GM12878 (cell line): ENCODE data around the gene MVB12B. TPM values are rescaled to one million over a fixed set of nuclear protein-coding genes. Genes with fewer than 3 reads are reported as not detected.

Experiments
- ATAC-seq: fragments of 200-7000 bp; cut with Tn5 transposase; 3 replicates; pipeline ENCODE4 v1.9.1; 2020; ENCODE audit warnings: mild to moderate bottlenecking, moderate library complexity
- BruUV-seq: library from RNA; stranded (reverse); fragments of 400-500 nt; replicated peaks from 2 replicates; lab custom pipeline; 2021; lab: Mats Ljungman, UMichigan
- CTCF ChIA-PET: fragments of 300-600 bp; sonication (Branson Sonifier 250); formaldehyde crosslinking; extraction: SDS; loops from one replicate; lab custom pipeline; 2021; ENCODE audit warnings: inconsistent platforms; lab: Yijun Ruan, JAX
- POLR2A ChIA-PET: fragments of 350-600 bp; formaldehyde crosslinking; extraction: SDS; loops from one replicate; lab custom pipeline; 2021; ENCODE audit warnings: inconsistent platforms; lab: Charles Lee
- RAD21 ChIA-PET: fragments of 300-600 bp; sonication (Branson Sonifier 250); formaldehyde crosslinking; loops from one replicate; lab custom pipeline; 2023; ENCODE audit warnings: antibody characterized with exemption; ENCODE audit not compliant: unreplicated experiment; lab: Charles Lee
- SMC1A ChIA-PET: fragments of 300-600 bp; sonication (Branson Sonifier 250); formaldehyde crosslinking; loops from one replicate; lab custom pipeline; 2023; ENCODE audit not compliant: unreplicated experiment, uncharacterized antibody; lab: Charles Lee
- DNase-seq: peaks from one replicate; pipeline ENCODE4 v3.0.0-alpha.2; 2011; ENCODE audit warnings: low read depth, low spot score
- FAIRE-seq: peaks from 3 replicates; lab custom pipeline; 2011; peaks lifted over from hg19 to GRCh38; lab: Jason Lieb, UNC
- H2AFZ ChIP-seq: 2 replicates; pipeline ENCODE4 v1.6.0; 2011; ENCODE audit warnings: low read depth, low read length, control low read depth; ENCODE audit not compliant: control insufficient read depth
- H3K27ac ChIP-seq: 2 replicates; pipeline ENCODE4 v1.5.1; 2011; ENCODE audit warnings: control low read depth; ENCODE audit not compliant: control insufficient read depth, insufficient read depth
- H3K27me3 ChIP-seq, 2 experiments: replicated peaks in 1 of 2; 2 replicates each; pipeline versions ENCODE4 v1.6.0 to v1.6.1; 2011; ENCODE audit warnings: low read length in 1 of 2; ENCODE audit not compliant: control insufficient read depth in 2 of 2, insufficient read depth in 2 of 2
- H3K36me3 ChIP-seq, 2 experiments: 2 replicates each; pipeline ENCODE4 v1.5.1; 2011; ENCODE audit warnings: low read length in 1 of 2; ENCODE audit not compliant: control insufficient read depth in 2 of 2, insufficient read depth in 2 of 2
- H3K4me1 ChIP-seq: 2 replicates; pipeline ENCODE4 v1.6.1; 2011; ENCODE audit warnings: mild to moderate bottlenecking, low read length, moderate library complexity, mixed read lengths; ENCODE audit not compliant: control insufficient read depth, insufficient read depth
- H3K4me2 ChIP-seq: 2 replicates; pipeline ENCODE4 v1.6.0; 2011; ENCODE audit warnings: control low read depth; ENCODE audit not compliant: control insufficient read depth, insufficient read depth
- H3K4me3 ChIP-seq: fragments of 200-600 bp; sonication (generic); 2 replicates; pipeline ENCODE4 v1.5.1; 2016
- H3K79me2 ChIP-seq: 2 replicates; pipeline ENCODE4 v1.6.0; 2011; ENCODE audit warnings: low read length; ENCODE audit not compliant: control insufficient read depth, insufficient read depth
- H3K9ac ChIP-seq: 2 replicates; pipeline ENCODE4 v1.8.0; 2011; ENCODE audit warnings: low read length, control low read depth, mixed read lengths; ENCODE audit not compliant: control insufficient read depth, insufficient read depth
- H3K9me3 ChIP-seq: replicated peaks from 3 replicates; pipeline ENCODE4 v1.5.1; 2011; ENCODE audit warnings: mild to moderate bottlenecking, low read length; ENCODE audit not compliant: control insufficient read depth, insufficient read depth
- H4K20me1 ChIP-seq: 2 replicates; pipeline ENCODE4 v1.6.0; 2011; ENCODE audit not compliant: control insufficient read depth, insufficient read depth
- ATF7 ChIP-seq: fragments of 450-650 bp; IDR thresholded peaks from 2 replicates; pipeline ENCODE4 v1.6.1; 2016; ENCODE audit warnings: low read depth, mild to moderate bottlenecking
- IRF3 ChIP-seq: fragments of 450-650 bp; IDR thresholded peaks from 2 replicates; pipeline ENCODE4 v1.6.1; 2014; ENCODE audit warnings: mild to moderate bottlenecking
- MTA2 ChIP-seq: fragments of 450-650 bp; IDR thresholded peaks from 2 replicates; pipeline ENCODE4 v1.6.1; 2016; ENCODE audit warnings: low read depth, mild to moderate bottlenecking, moderate library complexity
- NBN ChIP-seq: fragments of 450-650 bp; IDR thresholded peaks from 2 replicates; pipeline ENCODE4 v1.6.1; 2016
- RELA ChIP-seq: fragments of 450-650 bp; IDR thresholded peaks from 2 replicates; pipeline ENCODE4 v1.8.0; 2014; ENCODE audit warnings: borderline replicate concordance; ENCODE audit not compliant: partially characterized antibody
- RUNX3 ChIP-seq: IDR thresholded peaks from 2 replicates; pipeline ENCODE4 v1.6.1; 2012; ENCODE audit warnings: low read length, inconsistent platforms
- SRF ChIP-seq, 2 experiments: IDR thresholded peaks; 2 replicates each; pipeline ENCODE4 v1.6.1; 2011; ENCODE audit warnings: low read depth in 2 of 2, low read length in 2 of 2, mild to moderate bottlenecking in 1 of 2, moderate library complexity in 1 of 2
- WGBS: methylation state at CpG from one replicate; pipeline ENCODE4 v1.1.6; 2016; ENCODE audit warnings: low lambda C conversion rate; ENCODE audit not compliant: insufficient replicate concordance, insufficient coverage; ENCODE audit errors: missing lambda C conversion rate; 5-methylcytosine and 5-hydroxymethylcytosine counted together
- in situ Hi-C: fragments of 300-500 bp; cut with MboI; formaldehyde crosslinking; loops from 9 replicates; pipeline ENCODE4 v1.14.3; 2018; ENCODE audit warnings: mixed read lengths
- intact Hi-C: fragments of 100-400 bp; cut with micrococcal nuclease; formaldehyde crosslinking; loops from one replicate; pipeline ENCODE4 v1.14.2; 2022; ENCODE audit not compliant: unreplicated experiment
- polyA plus RNA-seq, 11 experiments: library from polyadenylated mRNA; depleted of rRNA in 4 of 11; unstranded in 6 of 11; stranded (reverse) in 5 of 11; fragments of >200 nt; fragmentation: Nextera tagmentation in 4 of 11; fragmentation: Illumina TruSeq in 1 of 11; extraction: Ambion mirVana in 4 of 11; extraction: Trizol in 1 of 11; gene quantifications; 1 replicate in 1 of 11; 2 replicates in 10 of 11; pipeline versions ENCODE4 v1.2.1 to v1.2.3, GENCODE V29; 2011 to 2016; ENCODE audit warnings: inconsistent platforms in 2 of 11, missing spikeins in 2 of 11, low read depth in 1 of 11
- total RNA-seq, 4 experiments: library from RNA; depleted of rRNA in 3 of 4; stranded (reverse); fragments of >200 nt in 3 of 4; fragmentation: Illumina TruSeq in 1 of 4; extraction: Trizol in 1 of 4; gene quantifications; 2 replicates each; pipeline versions ENCODE4 v1.2.1 to v1.2.3, GENCODE V29; 2013 to 2021

Gene MVB12B
- total and polyA plus RNA-seq, 10 of the 15 experiments (the other 5 are each of a cell fraction or from before 2014, with no cell fraction given): 0.08 TPM; not detected in 9

- Histone ChIP-seq H3K27ac (no peak overlapping the region), H3K79me2 (no peaks in the 10 kb centered on the region), H4K20me1 (no peaks in the 10 kb centered on the region), H3K27me3 (no peaks in the 10 kb centered on the region; a peak in 1 of 4 replicates), H3K4me3 (no peak overlapping the region), H3K9me3 (no peaks in the 10 kb centered on the region), H3K36me3 (no peaks in the 10 kb centered on the region), H3K4me1 (peaks cover 5% of the 10 kb centered on the region), H2AFZ (no peak overlapping the region), H3K4me2 (no peak overlapping the region), H3K9ac (no peak overlapping the region)
- DNase-seq: no peak
- RAD21 ChIA-PET: no interaction called here
- intact Hi-C loops: no loop called here
- FAIRE-seq: no peak
- SMC1A ChIA-PET: no interaction called here
- 30% methylated on average over 9 of the region's 9 CpGs for WGBS
- ATAC-seq: no peak
- TF ChIP-seq MTA2: no peak
- no peak for TF ChIP-seq ATF7
- no peak for TF ChIP-seq SRF (IDR thresholded peaks at IDR 0.05; ENCODE audit: low read depth in 2 of 2, low read length in 2 of 2)
- CTCF ChIA-PET: interaction anchor here (1.4 kb wide), 1 partner anchor 91 kb away, joined by 4 read pairs; no protein-coding TSS in a partner anchor
- BruUV-seq: no TSS peak
- in situ Hi-C loops: no loop called here
- POLR2A ChIA-PET: no interaction called here
These were observed 66.2 kb downstream of the MVB12B start for GRCh38 chr9:126392662-126393371.

GRCh38 chr9:126393876-126394275 is 67.2 kb downstream of the MVB12B start:
- Histone ChIP-seq H3K9ac (no peak overlapping the region), H3K4me3 (no peak overlapping the region), H3K4me1 (peaks cover 5% of the 10 kb centered on the region), H3K4me2 (no peak overlapping the region), H3K27ac (no peak overlapping the region), H3K27me3 (no peaks in the 10 kb centered on the region; a peak in 2 of 4 replicates), H2AFZ (no peak overlapping the region), H4K20me1 (no peaks in the 10 kb centered on the region; the same call in 1 of the 2 replicates), H3K36me3 (no peaks in the 10 kb centered on the region), H3K79me2 (no peaks in the 10 kb centered on the region), H3K9me3 (no peaks in the 10 kb centered on the region)
- ATAC-seq (no peak), FAIRE-seq (no peak), DNase-seq (no peak)
- no TSS peak for BruUV-seq
- 35% methylated on average over 6 of the region's 6 CpGs for WGBS
- ChIA-PET POLR2A (no interaction called here), RAD21 (no interaction called here), SMC1A (no interaction called here), CTCF (interaction anchor here (1.4 kb wide), 1 partner anchor 92 kb away, joined by 4 read pairs; no protein-coding TSS in a partner anchor)
- in situ Hi-C loops: no loop called here
- intact Hi-C loops: no loop called here
- no peak for TF ChIP-seq NBN
- no peak for TF ChIP-seq RELA
- TF ChIP-seq RUNX3: no peak
- TF ChIP-seq IRF3: no peak
